Body of pancreas (tissue), 4 donors: ENCODE data around the gene RHOT1. TPM values are rescaled to one million over a fixed set of nuclear protein-coding genes. Genes with fewer than 3 reads are reported as not detected.
"Not testable (repeated sequence)": the region's sequence is repeated elsewhere in the genome, so short reads cannot be mapped to it uniquely, and the experiment has no call there.

Source experiments
- ATAC-seq: fragments of 150-250 bp; one replicate; pipeline ENCODE4 v1.9.1; 2016
- DNase-seq, 4 donors: peaks; one replicate each; pipeline ENCODE4 v3.0.0-alpha.2; 2019
- H3K27ac ChIP-seq, 4 donors: fragments of 200-600 bp; sonication (generic); 1 replicate in 3 of 4; 2 replicates in 1 of 4; pipeline versions ENCODE4 v1.5.1 to v1.6.1; 2016 to 2019; ENCODE audit warnings: mild to moderate bottlenecking in 1 of 4, mixed read lengths in 1 of 4, moderate library complexity in 1 of 4
- H3K27me3 ChIP-seq, 2 donors: fragments of 200-600 bp; sonication (generic); one replicate each; pipeline ENCODE4 v1.6.0; 2016; ENCODE audit warnings: mild to moderate bottlenecking in 1 of 2
- H3K36me3 ChIP-seq, 2 donors: fragments of 200-600 bp; sonication (generic); replicated peaks in 1 of 2; 2 replicates each; pipeline ENCODE4 v1.5.1; 2016; ENCODE audit warnings: low read depth in 2 of 2; ENCODE audit not compliant: insufficient read depth in 1 of 2
- H3K4me1 ChIP-seq: fragments of 200-600 bp; sonication (generic); one replicate; pipeline ENCODE4 v1.6.0; 2016
- H3K4me3 ChIP-seq, 2 donors: fragments of 200-600 bp; sonication (generic); 1 replicate in 1 of 2; 2 replicates in 1 of 2; pipeline ENCODE4 v1.5.1; 2016 to 2019
- H3K9me3 ChIP-seq, 3 donors: fragments of 200-600 bp; sonication (generic); 1 replicate in 2 of 3; 2 replicates in 1 of 3; pipeline ENCODE4 v1.5.1; 2016
- POLR2A ChIP-seq, 3 donors: fragments of 450-650 bp; IDR thresholded peaks; one replicate each; pipeline ENCODE4 v1.6.1; 2016; ENCODE audit warnings: antibody characterized with exemption in 3 of 3, mild to moderate bottlenecking in 2 of 3
- WGBS, 2 donors: methylation state at CpG; one replicate each; pipeline ENCODE4 v1.1.5; 2017; 5-methylcytosine and 5-hydroxymethylcytosine counted together
- intact Hi-C: fragments of 100-400 bp; cut with DNase I; formaldehyde crosslinking; loops from one replicate; pipeline ENCODE4 v1.15.1; 2023
- total RNA-seq, 2 donors: library from RNA; depleted of rRNA; stranded (reverse); fragments of >200 nt; gene quantifications; one replicate each; pipeline ENCODE4 v1.1.0, GENCODE V29; 2016
- TF ChIP-seq, protein P1 (sequence below), 7 experiments: fragments of 450-650 bp in 4 of 7; fragments of 200-600 bp in 3 of 7; sonication (generic) in 3 of 7; IDR thresholded peaks; one replicate each; pipeline ENCODE4 v1.5.1; 2016 to 2019; ENCODE audit warnings: antibody characterized with exemption in 7 of 7

RHOT1 gene
- total RNA-seq, 2 donors from 2014 or later, result 15.2 to 25.4 TPM

- no peak for ATAC-seq
- 87 to 93% methylated on average over 8 of the region's 8 CpGs for WGBS, 2 donors
- no peak overlapping the region for H3K4me3 ChIP-seq
Measured at GRCh38 chr17:32161029-32161428, 18.7 kb downstream of the RHOT1 start.

DNA sequence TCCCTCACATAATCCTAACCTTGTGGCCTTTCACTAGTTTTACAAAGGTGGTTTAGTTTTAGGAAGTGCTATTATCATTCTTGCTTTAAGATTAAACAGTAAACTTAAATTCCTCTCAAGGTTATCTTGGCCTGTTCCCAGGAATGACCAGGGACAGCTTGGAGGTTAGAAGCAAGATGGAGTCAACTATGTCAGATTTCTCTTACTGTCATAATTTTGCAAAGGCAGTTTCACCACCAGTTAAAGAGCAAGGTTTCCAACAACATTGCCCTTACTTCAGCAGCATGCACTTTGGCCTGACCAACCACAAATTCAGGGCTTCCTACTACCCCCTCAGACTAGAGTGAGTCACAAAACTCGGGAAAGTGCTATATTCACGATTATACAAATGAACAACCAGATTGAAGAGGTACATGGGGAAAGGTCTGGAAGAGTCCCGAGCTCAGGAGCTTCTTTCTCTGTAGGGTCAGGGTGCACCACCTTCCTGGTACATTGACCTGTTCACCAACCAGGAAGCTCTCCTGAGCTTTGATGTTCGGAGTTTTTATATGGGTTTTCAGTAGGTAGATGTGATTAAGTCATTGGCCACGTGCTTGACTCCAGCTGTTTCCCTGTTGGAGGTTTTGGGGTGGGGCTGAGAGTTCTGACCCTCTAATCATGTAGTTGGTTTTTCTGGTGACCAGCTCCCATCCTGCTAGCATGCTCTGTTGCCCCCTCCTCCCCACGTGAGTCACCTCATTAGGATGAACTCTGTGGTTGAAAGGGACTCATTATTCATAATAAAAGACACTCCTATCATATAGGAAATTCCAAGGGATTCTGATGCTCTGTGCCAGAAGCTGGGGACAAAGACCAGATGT is 19.4 kb downstream of the RHOT1 start:
- Histone ChIP-seq H3K27ac (no peak overlapping the region), H3K9me3 (no peaks in the 10 kb centered on the region), H3K36me3 (peaks cover 0 to 7% of the 10 kb centered on the region in 2 donors), H3K27me3 (no peaks in the 10 kb centered on the region), H3K4me3 (no peak overlapping the region), H3K4me1 (no peaks in the 10 kb centered on the region)
- WGBS, 2 donors, result 79 to 82% methylated on average over 6 of the region's 6 CpGs
- intact Hi-C loops, result no loop called here
- no peak for DNase-seq
- TF ChIP-seq POLR2A (IDR thresholded peaks at IDR 0.05), result no peak
- TF ChIP-seq, protein P1, sequence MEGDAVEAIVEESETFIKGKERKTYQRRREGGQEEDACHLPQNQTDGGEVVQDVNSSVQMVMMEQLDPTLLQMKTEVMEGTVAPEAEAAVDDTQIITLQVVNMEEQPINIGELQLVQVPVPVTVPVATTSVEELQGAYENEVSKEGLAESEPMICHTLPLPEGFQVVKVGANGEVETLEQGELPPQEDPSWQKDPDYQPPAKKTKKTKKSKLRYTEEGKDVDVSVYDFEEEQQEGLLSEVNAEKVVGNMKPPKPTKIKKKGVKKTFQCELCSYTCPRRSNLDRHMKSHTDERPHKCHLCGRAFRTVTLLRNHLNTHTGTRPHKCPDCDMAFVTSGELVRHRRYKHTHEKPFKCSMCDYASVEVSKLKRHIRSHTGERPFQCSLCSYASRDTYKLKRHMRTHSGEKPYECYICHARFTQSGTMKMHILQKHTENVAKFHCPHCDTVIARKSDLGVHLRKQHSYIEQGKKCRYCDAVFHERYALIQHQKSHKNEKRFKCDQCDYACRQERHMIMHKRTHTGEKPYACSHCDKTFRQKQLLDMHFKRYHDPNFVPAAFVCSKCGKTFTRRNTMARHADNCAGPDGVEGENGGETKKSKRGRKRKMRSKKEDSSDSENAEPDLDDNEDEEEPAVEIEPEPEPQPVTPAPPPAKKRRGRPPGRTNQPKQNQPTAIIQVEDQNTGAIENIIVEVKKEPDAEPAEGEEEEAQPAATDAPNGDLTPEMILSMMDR (IDR thresholded peaks at IDR 0.05), result no peak
- ATAC-seq, result no peak

More at GRCh38 chr17:32161029-32161428, 18.7 kb downstream of the RHOT1 start:
- H3K36me3 ChIP-seq, result peaks cover 0 to 7% of the 10 kb centered on the region in 2 donors
- no peak for DNase-seq
- TF ChIP-seq, protein P1 (IDR thresholded peaks at IDR 0.05), result no peak
- no peak for TF ChIP-seq POLR2A (IDR thresholded peaks at IDR 0.05)
- intact Hi-C loops, result no loop called here
- no peak overlapping the region for H3K27ac ChIP-seq
- no peaks in the 10 kb centered on the region for H3K9me3 ChIP-seq
- no peaks in the 10 kb centered on the region for H3K27me3 ChIP-seq
- H3K4me1 ChIP-seq, result no peaks in the 10 kb centered on the region

DNA sequence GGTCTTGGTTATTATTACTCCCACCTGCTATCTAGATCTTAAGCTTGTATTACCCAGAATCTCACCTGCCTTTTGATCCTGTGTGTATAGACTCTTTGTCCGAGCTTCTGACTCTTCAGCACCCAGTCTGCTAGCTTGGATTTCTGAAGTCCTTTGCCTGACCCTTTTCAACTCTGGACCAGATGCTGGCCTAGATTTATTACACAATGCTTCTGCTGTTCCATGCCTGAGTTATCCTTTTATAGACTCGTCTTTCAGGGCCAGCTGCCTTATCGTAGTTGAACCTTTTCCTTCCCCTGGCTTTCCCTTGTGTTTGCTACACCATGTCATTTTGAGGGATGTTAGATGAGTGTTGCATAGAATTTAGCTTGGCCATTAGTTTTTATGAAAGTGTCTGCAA is 32.6 kb downstream of the RHOT1 start:
- ATAC-seq (no peak), DNase-seq (no peak)
- Histone ChIP-seq H3K27me3 (no peaks in the 10 kb centered on the region), H3K4me3 (no peak overlapping the region), H3K36me3 (peaks cover 0 to 14% of the 10 kb centered on the region in 2 donors), H3K4me1 (no peaks in the 10 kb centered on the region), H3K27ac (no peak overlapping the region), H3K9me3 (peaks cover 0 to 8% (median 0%) of the 10 kb centered on the region in 3 donors)
- 72 to 74% methylated on average over 3 of the region's 3 CpGs for WGBS, 2 donors
- TF ChIP-seq POLR2A (IDR thresholded peaks at IDR 0.05), result no peak
- TF ChIP-seq, protein P1 (IDR thresholded peaks at IDR 0.05), result no peak
- intact Hi-C loops, result no loop called here

- H3K4me1 ChIP-seq, H3K27me3 ChIP-seq, H3K4me3 ChIP-seq, H3K27ac ChIP-seq, ATAC-seq, DNase-seq, intact Hi-C loops, H3K9me3 ChIP-seq: not testable (repeated sequence)
- H3K36me3 ChIP-seq, result peaks cover 0 to 15% of the 10 kb centered on the region in 2 donors
- WGBS, 2 donors, result 97% methylated on average over 23 of the region's 24 CpGs; no CpG with 5 or more reads in 1 of the 2 donors
Measured at GRCh38 chr17:32178679-32179078, 36.4 kb downstream of the RHOT1 start.

GRCh38 chr17:32179103-32179502 is 36.8 kb downstream of the RHOT1 start:
- ATAC-seq, H3K9me3 ChIP-seq, H3K27me3 ChIP-seq, H3K4me1 ChIP-seq, H3K27ac ChIP-seq, H3K4me3 ChIP-seq, DNase-seq, intact Hi-C loops: not testable (repeated sequence)
- WGBS, 2 donors, result 97 to 100% methylated on average over 1 to 20 of the region's 23 CpGs
- peaks cover 0 to 15% of the 10 kb centered on the region in 2 donors for H3K36me3 ChIP-seq

DNA sequence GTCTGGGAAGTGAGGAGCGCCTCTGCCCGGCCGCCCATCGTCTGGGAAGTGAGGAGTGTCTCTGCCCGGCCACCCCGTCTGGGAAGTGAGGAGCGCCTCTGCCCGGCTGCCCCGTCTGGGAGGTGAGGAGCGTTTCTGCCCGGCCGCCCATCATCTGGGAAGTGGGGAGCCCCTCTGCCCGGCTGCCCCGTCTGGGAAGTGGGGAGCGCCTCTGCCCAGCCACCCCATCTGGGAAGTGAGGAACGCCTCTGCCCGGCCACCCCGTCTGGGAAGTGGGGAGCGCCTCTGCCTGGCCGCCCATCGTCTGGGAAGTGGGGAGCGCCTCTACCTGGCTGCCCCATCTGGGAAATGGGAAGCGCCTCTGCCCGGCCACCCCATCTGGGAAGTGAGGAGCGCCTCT is 37.2 kb downstream of the RHOT1 start:
- H3K4me3 ChIP-seq, ATAC-seq, H3K9me3 ChIP-seq, H3K27ac ChIP-seq, H3K4me1 ChIP-seq, DNase-seq, H3K27me3 ChIP-seq, intact Hi-C loops: not testable (repeated sequence)
- H3K36me3 ChIP-seq, result peaks cover 0 to 15% of the 10 kb centered on the region in 2 donors
- 95 to 98% methylated on average over 18 to 24 of the region's 25 CpGs for WGBS, 2 donors

DNA sequence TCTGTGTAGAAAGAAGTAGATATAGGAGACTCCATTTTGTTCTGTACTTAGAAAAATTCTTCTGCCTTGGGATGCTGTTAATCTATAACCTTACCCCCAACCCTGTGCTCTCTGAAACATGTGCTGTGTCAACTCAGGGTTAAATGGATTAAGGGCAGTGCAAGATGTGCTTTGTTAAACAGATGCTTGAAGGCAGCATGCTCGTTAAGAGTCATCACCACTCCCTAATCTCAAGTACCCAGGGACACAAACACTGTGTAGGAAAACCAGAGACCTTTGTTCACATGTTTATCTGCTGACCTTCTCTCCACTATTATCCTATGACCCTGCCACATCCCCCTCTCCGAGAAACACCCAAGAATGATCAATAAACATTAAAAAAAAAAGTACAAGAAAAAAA is 38.0 kb downstream of the RHOT1 start:
- H3K27me3 ChIP-seq, H3K9me3 ChIP-seq, intact Hi-C loops, H3K27ac ChIP-seq, DNase-seq, H3K4me3 ChIP-seq, H3K4me1 ChIP-seq, ATAC-seq: not testable (repeated sequence)
- 42% methylated on average over 2 of the region's 2 CpGs for whole genome bisulfite sequencing, 2 donors
- H3K36me3 ChIP-seq, result peaks cover 0 to 15% of the 10 kb centered on the region in 2 donors
